NCI-H2227 treated with DMSO at 0.1 percent for 48 hours (cell line): ENCODE results near the gene DNAAF3.

Experiments used
- DNase-seq: peaks from one replicate; lab custom pipeline; 2025; lab: John Stamatoyannopoulos, UW

The DNAAF3 gene

GRCh38 chr19:55116232-55116858 lies 50.1 kb downstream of the DNAAF3 start:
- peak; percentile 88 for DNase-seq

GRCh38 chr19:55115446-55116065 lies 50.9 kb downstream of the DNAAF3 start:
- DNase-seq = no peak

GRCh38 chr19:55114566-55115145 lies 51.8 kb downstream of the DNAAF3 start:
- DNase-seq = no peak

DNA sequence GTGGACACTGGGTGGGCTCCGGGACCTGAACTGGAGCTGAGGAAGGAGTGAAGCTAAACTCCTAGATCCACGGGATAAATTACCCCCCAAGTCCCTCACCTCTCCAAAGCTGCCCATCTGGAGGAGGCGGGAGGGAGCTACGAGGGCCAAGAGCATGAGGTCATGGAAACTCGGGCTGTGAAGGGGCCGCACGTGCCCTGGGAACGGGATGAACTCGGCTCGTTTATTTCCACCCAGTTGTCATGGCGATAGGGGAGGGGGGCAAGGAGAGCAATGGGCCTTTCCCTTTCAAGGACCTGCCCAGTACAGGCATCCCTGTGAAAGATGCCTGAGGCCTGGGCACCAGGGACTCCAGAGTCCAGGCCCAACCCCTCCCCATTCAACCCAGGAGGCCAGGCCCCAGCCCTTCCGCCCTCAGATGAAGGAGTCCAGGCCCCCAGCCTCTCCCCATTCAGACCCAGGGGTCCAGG lies 52.8 kb downstream of the DNAAF3 start:
- peak; percentile 72 for DNase-seq

GRCh38 chr19:55112777-55113569 lies 53.4 kb downstream of the DNAAF3 start:
- no peak for DNase-seq

DNA sequence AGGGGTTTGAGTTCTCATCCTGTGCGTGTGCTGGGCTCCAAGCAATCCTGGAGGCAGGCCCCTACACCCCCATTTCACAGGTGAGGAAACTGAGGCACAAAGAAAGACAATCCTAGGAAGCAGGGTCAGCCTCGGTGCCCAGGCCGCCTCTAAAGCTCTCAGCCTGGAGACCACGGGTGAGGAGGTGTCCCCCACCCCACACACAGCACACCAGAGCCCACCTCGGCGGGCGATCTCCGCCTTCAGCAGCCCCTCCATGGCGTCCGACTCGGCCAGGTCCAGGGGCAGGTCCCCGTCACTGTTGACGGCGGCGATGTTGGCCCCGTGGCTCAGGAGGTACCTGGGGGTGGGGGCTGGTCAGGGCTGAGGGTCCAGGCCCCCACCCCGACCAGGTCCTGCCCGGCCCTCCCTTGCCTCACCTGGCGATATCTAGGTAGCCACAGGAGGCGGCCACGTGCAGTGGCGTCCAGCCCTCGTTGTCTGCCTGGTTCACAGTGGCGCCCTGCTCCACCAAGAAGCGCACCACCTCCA lies 54.1 kb downstream of the DNAAF3 start:
- DNase-seq = no peak

DNA sequence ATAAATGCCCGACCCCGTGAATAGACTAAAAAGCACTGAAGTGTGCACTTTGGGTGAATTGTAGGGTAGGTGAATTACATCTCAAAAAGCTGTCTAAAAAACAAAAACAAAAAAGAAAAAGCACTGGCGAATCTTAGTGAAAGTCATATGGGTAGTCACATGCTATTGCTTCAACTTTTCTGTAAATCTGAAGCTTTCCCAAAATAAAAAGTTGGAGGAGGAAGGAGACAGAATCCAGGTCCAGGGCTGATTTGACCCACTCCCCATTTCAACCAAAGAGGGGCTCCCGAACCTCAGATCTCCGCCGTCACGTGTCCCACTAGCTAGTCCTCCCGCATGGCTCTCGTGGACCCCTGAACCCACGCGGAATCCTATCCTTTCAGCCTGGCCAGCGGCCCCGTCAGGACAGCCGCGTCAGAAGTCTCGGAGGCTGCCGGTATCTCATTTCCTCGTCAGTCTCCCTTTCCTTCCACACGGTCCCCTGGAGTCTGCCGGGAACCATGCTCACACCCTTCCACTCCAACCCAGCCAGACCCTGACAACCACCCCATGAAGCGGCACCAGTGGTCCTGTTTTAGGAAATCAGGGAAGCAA lies 55.1 kb downstream of the DNAAF3 start:
- no peak for DNase-seq

DNA sequence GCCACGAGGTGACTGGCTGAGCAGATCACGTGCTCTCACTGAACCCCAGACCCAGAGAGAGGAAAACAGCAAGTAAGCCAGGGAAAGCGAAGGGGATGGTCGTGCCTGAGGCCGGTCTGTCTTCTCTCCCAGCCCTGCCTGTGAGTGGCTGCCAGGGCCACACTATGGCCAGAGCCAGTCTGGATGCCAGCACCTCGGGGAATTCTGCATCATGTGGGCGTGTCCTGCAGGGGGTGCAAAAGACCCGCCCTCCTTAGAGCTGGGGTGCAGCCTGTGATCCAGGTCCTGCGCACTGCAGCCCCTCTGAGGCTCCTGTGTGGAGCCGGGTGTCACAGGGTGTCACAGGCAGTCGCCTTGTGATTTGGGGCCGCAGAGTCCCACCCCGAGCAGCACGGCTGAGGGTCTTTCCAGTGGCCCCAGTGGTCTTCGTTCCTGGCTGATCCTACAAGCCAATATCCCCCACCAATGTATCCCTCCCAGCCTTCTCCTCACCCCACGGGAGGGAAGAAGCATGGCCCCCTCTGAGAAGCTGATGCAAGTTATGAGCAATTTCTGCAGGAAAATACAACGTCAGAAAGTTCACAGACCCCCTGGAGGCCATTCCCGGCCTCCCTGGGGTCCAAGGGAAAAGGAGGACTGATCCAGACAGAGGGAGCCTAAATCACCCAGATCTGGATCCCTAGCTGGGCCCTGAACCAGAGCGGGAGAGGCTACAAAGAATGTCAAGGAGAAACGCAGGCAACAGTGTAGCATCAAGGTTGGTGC lies 56.7 kb downstream of the DNAAF3 start:
- DNase-seq = no peak
